ENCODE data around the gene ZNF200. TPM values are rescaled to one million over a fixed set of nuclear protein-coding genes. Genes with fewer than 3 reads are reported as not detected.
"Not testable (repeated sequence)": the region's sequence is repeated elsewhere in the genome, so short reads cannot be mapped to it uniquely, and the experiment has no call there.

Gene ZNF200
- total RNA-seq, 4 donors from 2014 or later: 4.1 to 17.6 (median 10.7) TPM

GRCh38 chr16:3186946-3187690 lies 47.8 kb downstream of the ZNF200 start:
- intact Hi-C loops (cut with DNase I; ENCODE audit: low total_unique reads): no loop called here
- TF ChIP-seq POLR2A (IDR thresholded peaks at IDR 0.05): no peak
- TF ChIP-seq, protein P1, sequence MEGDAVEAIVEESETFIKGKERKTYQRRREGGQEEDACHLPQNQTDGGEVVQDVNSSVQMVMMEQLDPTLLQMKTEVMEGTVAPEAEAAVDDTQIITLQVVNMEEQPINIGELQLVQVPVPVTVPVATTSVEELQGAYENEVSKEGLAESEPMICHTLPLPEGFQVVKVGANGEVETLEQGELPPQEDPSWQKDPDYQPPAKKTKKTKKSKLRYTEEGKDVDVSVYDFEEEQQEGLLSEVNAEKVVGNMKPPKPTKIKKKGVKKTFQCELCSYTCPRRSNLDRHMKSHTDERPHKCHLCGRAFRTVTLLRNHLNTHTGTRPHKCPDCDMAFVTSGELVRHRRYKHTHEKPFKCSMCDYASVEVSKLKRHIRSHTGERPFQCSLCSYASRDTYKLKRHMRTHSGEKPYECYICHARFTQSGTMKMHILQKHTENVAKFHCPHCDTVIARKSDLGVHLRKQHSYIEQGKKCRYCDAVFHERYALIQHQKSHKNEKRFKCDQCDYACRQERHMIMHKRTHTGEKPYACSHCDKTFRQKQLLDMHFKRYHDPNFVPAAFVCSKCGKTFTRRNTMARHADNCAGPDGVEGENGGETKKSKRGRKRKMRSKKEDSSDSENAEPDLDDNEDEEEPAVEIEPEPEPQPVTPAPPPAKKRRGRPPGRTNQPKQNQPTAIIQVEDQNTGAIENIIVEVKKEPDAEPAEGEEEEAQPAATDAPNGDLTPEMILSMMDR (IDR thresholded peaks at IDR 0.05): no peak
- H3K9me3 ChIP-seq: no peaks in the 10 kb centered on the region
- H3K4me3 ChIP-seq: no peak overlapping the region
- H3K27me3 ChIP-seq: peaks cover 22 to 73% of the 10 kb centered on the region in 2 donors
- H3K36me3 ChIP-seq: no peaks in the 10 kb centered on the region
- DNase-seq: no peak
- no peaks in the 10 kb centered on the region for H3K4me1 ChIP-seq
- H3K27ac ChIP-seq: no peak overlapping the region

DNA sequence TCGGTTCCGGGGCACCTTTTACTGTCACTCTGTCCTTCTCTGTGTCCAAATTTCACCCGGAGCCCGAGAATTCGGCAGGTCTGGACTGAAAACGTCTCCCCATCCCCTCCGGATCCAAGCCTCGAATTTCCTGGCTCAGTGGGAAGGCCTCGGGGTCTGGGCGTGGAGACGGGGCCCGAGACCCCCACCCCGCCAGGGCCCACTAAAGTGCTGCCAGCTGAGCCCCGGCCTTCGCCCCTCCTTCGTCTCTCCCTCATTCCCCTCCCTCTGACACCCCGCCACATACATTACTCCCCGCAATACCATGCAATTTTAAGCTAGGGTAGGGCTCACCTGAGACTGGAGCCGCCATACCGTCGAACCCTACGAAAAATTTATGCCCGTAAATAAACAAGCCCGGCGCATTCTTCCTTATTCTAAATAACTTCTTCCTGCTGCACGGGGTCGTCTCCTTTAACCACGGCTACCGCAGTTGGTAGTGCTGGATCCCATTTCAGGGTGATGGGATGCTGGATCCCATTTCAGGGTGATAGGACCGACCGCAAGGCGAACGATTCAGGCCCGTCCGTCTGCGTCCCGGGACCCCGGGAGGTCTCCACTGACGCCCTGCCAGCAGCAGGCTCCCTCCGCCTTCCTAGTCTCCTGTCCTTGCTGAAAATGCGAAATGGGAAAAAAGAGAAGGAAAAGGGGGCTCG lies 51.4 kb downstream of the ZNF200 start:
- no peak for DNase-seq
- H3K27ac ChIP-seq: no peak overlapping the region
- TF ChIP-seq, protein P1 (IDR thresholded peaks at IDR 0.05): peak in 1 of 4 experiments; percentile 12
- no peak for TF ChIP-seq POLR2A (IDR thresholded peaks at IDR 0.05)
- peaks cover 5 to 57% of the 10 kb centered on the region in 2 donors for H3K27me3 ChIP-seq
- H3K36me3 ChIP-seq: no peaks in the 10 kb centered on the region
- intact Hi-C loops (cut with DNase I; ENCODE audit: low total_unique reads): no loop called here
- H3K9me3 ChIP-seq: no peaks in the 10 kb centered on the region
- H3K4me3 ChIP-seq: no peak overlapping the region
- no peaks in the 10 kb centered on the region for H3K4me1 ChIP-seq

GRCh38 chr16:3182608-3183444 lies 52.1 kb downstream of the ZNF200 start:
- H3K9me3 ChIP-seq: no peaks in the 10 kb centered on the region
- H3K4me3 ChIP-seq: no peak overlapping the region
- DNase-seq: no peak
- TF ChIP-seq, protein P1 (IDR thresholded peaks at IDR 0.05): peak in 1 of 4 experiments; percentile 16
- TF ChIP-seq POLR2A (IDR thresholded peaks at IDR 0.05): no peak
- H3K27me3 ChIP-seq: peaks cover 4 to 51% of the 10 kb centered on the region in 2 donors
- no peaks in the 10 kb centered on the region for H3K36me3 ChIP-seq
- no peak overlapping the region for H3K27ac ChIP-seq
- intact Hi-C loops (cut with DNase I; ENCODE audit: low total_unique reads): no loop called here
- H3K4me1 ChIP-seq: no peaks in the 10 kb centered on the region

GRCh38 chr16:3182293-3182607 lies 52.7 kb downstream of the ZNF200 start:
- DNase-seq; H3K9me3 ChIP-seq; H3K27ac ChIP-seq; intact Hi-C loops (cut with DNase I; ENCODE audit: low total_unique reads); H3K36me3 ChIP-seq; H3K4me3 ChIP-seq; H3K4me1 ChIP-seq: not testable (repeated sequence)
- H3K27me3 ChIP-seq: peaks cover 4 to 49% of the 10 kb centered on the region in 2 donors

DNA sequence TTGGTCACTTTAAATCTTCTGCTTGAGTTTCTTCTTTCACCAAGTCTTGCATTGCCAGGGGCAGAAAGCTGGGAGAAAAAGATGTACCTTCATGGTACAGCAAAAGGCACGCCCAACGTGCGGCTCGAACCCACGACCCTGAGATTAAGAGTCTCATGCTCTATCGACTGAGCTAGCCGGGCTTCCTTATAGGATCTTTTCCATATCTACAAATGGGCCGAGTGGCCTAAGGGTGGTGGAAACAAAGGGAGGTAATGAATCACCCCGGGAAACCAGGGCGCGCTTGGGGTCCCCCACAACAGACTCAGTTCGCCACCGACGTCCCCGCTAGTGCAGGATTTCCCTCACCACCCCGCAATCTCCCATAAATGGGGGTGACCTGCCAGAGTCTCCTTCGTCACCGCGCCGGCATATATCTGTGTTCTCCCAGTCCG lies 54.5 kb downstream of the ZNF200 start:
- no peaks in the 10 kb centered on the region for H3K4me1 ChIP-seq
- intact Hi-C loops (cut with DNase I; ENCODE audit: low total_unique reads): no loop called here
- no peak overlapping the region for H3K27ac ChIP-seq
- peaks cover 5 to 60% of the 10 kb centered on the region in 2 donors for H3K27me3 ChIP-seq
- H3K36me3 ChIP-seq: no peaks in the 10 kb centered on the region
- DNase-seq: no peak
- no peaks in the 10 kb centered on the region for H3K9me3 ChIP-seq
- no peak for TF ChIP-seq POLR2A (IDR thresholded peaks at IDR 0.05)
- TF ChIP-seq, protein P1 (IDR thresholded peaks at IDR 0.05): no peak
- H3K4me3 ChIP-seq: no peak overlapping the region
